GM18502 (cell line): ENCODE results near the gene RGCC.
"Not testable (repeated sequence)": the region's sequence is repeated elsewhere in the genome, so short reads cannot be mapped to it uniquely, and the experiment has no call there.

ENCODE experiments used
- ATAC-seq: cut with Tn5 transposase; IDR thresholded peaks from one replicate; pipeline ENCODE4 v1.9.1; 2021; ENCODE audit warnings: mild to moderate bottlenecking; ENCODE audit not compliant: unreplicated experiment, poor library complexity

RGCC gene

GRCh38 chr13:41456768-41457588 is at the start of gene RGCC:
TSS of gene RGCC (plus strand) at chr13:41457550. CDS start at chr13:41457708, 158 bp downstream.
- peak; percentile 72 for ATAC-seq

GRCh38 chr13:41408121-41408520 is 49.2 kb upstream of the RGCC start:
- ATAC-seq, result no peak

GRCh38 chr13:41408746-41409145 is 48.6 kb upstream of the RGCC start:
- no peak for ATAC-seq

- ATAC-seq, result no peak
Measured at GRCh38 chr13:41409611-41410010, 47.7 kb upstream of the RGCC start.

- no peak for ATAC-seq
Measured at GRCh38 chr13:41411060-41411459, 46.3 kb upstream of the RGCC start.

GRCh38 chr13:41411522-41411921 is 45.8 kb upstream of the RGCC start:
- no peak for ATAC-seq

- no peak for ATAC-seq
Measured at GRCh38 chr13:41413872-41414271, 43.5 kb upstream of the RGCC start.

GRCh38 chr13:41416276-41416675 is 41.1 kb upstream of the RGCC start:
- ATAC-seq, result no peak

GRCh38 chr13:41418027-41418426 is 39.3 kb upstream of the RGCC start:
- no peak for ATAC-seq

GRCh38 chr13:41418731-41419130 is 38.6 kb upstream of the RGCC start:
- no peak for ATAC-seq

- ATAC-seq, result no peak
Measured at GRCh38 chr13:41419206-41419605, 38.1 kb upstream of the RGCC start.

- ATAC-seq, result no peak
Measured at GRCh38 chr13:41420146-41420545, 37.2 kb upstream of the RGCC start.

GRCh38 chr13:41421330-41421729 is 36.0 kb upstream of the RGCC start:
- ATAC-seq, result not testable (repeated sequence)

GRCh38 chr13:41421983-41422382 is 35.4 kb upstream of the RGCC start:
- ATAC-seq, result not testable (repeated sequence)

- not testable (repeated sequence) for ATAC-seq
Measured at GRCh38 chr13:41423259-41423658, 34.1 kb upstream of the RGCC start.

GRCh38 chr13:41424675-41425074 is 32.7 kb upstream of the RGCC start:
- ATAC-seq, result not testable (repeated sequence)

GRCh38 chr13:41426047-41426446 is 31.3 kb upstream of the RGCC start:
- no peak for ATAC-seq

- no peak for ATAC-seq
Measured at GRCh38 chr13:41427666-41428065, 29.7 kb upstream of the RGCC start.

GRCh38 chr13:41428155-41428554 is 29.2 kb upstream of the RGCC start:
- no peak for ATAC-seq

- ATAC-seq, result not testable (repeated sequence)
Measured at GRCh38 chr13:41434030-41434429, 23.3 kb upstream of the RGCC start.

GRCh38 chr13:41434831-41435520 is 22.4 kb upstream of the RGCC start:
- no peak for ATAC-seq

- no peak for ATAC-seq
Measured at GRCh38 chr13:41443969-41444368, 13.4 kb upstream of the RGCC start.
